Fibroblast of the aortic adventitia (primary cell): ENCODE data around the gene SPIN1. TPM values are rescaled to one million over a fixed set of nuclear protein-coding genes. Genes with fewer than 3 reads are reported as not detected.

Experiments
- DNase-seq: peaks from one replicate; pipeline ENCODE4 v3.0.0-alpha.2; 2010; ENCODE audit warnings: low read depth
- H3K4me3 ChIP-seq: 2 replicates; pipeline ENCODE4 v1.5.1; 2011; ENCODE audit warnings: low read depth, mild to moderate bottlenecking, control low read depth, low read length, moderate library complexity
- CTCF ChIP-seq: IDR thresholded peaks from 2 replicates; pipeline ENCODE4 v1.5.1; 2011; ENCODE audit warnings: mild to moderate bottlenecking, low read length, control low read depth, inconsistent platforms; ENCODE audit not compliant: insufficient read depth
- total RNA-seq: library from RNA; depleted of rRNA; stranded (reverse); fragments of >200 nt; gene quantifications from 2 replicates; pipeline ENCODE4 v1.2.3, GENCODE V29; 2012; ENCODE audit warnings: low replicate concordance

Gene SPIN1
- total RNA-seq, 1 donor, result 135 TPM

GRCh38 chr9:88443480-88444113, 55.4 kb downstream of the SPIN1 start:
- TF ChIP-seq CTCF, result no peak
- no peak overlapping the region for H3K4me3 ChIP-seq
- DNase-seq, result no peak

- no peak for TF ChIP-seq CTCF
- no peak overlapping the region for H3K4me3 ChIP-seq
- no peak for DNase-seq
Measured at GRCh38 chr9:88446728-88447127, 58.5 kb downstream of the SPIN1 start.

- DNase-seq, result no peak
- no peak overlapping the region for H3K4me3 ChIP-seq
- no peak for TF ChIP-seq CTCF
Measured at GRCh38 chr9:88447431-88447830, 59.2 kb downstream of the SPIN1 start.

DNA sequence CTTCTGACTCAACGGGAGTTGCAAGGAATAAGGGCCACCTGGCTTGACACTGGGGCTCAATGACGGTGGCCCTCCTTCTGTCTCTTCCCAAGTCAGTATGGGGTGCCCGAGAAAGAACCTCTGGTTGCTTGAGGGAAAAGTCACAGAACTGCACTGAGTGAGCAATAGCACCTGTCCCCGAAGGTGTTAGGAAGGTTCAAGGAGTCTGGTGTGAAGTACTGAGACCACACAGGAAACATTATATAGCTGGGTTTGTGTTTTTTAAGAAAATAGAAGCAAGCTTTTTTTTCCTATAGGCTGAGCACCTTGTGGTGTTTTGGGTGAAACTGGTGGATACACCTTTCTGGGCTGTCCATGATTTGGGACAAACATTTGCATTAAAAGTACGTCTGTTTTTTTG, 62.9 kb downstream of the SPIN1 start:
- no peak for TF ChIP-seq CTCF
- H3K4me3 ChIP-seq, result no peak overlapping the region
- no peak for DNase-seq

DNA sequence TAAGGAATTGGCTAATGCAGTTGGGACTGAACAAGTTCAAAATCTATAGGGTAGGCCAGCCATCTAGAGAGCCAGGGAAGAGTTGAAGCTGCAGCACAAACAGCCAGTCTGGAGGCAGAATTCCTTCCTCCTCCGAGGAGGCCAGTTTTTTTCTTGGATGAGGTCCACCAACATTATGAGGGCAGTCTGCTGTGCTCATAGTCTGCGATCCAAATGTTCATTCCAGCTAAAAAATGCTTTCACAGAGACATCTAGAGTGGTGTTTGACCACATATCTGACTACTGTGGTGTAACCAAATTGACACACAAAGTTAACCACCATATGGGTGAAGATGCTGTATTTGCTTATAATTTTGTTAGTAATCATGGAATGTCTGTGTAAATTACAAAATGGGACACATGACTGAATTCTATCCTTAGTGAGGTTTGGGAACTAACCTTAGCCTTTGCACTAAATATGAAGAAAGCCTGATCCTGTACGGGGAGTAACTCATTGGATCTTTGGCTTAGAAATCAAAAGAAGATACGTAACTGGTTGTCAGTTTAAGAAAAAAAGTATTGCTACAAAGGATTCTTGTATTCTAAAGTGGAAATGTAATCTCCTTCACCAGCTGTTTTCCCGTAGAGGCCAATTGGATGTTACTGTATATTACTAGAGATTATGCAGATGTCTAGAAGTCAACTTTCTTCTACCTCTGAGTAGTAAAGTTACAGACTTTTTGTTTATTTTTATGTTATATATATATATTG, 70.6 kb downstream of the SPIN1 start:
- no peak for TF ChIP-seq CTCF
- DNase-seq, result peak; percentile 82
- H3K4me3 ChIP-seq, result no peak overlapping the region

DNA sequence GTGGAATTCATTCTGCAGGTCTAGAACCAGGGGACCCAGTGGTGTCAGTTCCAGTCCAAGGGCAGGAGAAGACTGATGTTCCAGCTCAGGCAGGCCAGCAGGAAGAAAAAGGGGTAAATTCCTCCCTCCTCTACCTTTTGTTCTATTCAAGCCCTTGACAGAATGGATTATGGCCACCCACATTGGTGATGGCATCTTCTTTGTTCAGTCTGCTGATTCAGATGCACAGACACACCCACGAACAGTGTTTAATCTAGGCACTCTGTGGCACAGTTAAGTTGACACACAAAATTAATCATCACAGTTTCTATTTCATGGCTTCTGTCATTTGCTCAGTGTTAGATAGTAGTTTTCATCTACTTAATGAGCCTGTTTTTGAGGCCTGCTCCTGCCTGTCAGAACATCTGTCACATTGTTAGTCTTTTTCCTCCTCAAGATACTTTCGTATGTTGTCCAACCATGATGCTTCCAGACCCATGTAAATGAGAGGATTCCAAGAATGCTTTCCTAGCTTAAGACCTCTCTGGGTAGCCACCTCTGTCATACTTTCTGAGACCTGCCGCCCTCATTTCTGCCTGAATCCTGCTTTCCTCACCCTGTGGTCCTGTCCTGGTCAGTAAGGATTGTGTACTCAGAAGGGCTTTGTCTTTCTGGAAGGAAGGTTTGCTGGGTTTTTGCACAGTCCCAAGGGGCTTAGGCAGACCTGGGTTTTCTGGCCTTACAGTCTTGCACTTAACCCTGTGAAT, 72.5 kb downstream of the SPIN1 start:
- H3K4me3 ChIP-seq, result no peak overlapping the region
- no peak for TF ChIP-seq CTCF
- no peak for DNase-seq
